ENCODE data around the gene RYR1. TPM values are rescaled to one million over a fixed set of nuclear protein-coding genes. Genes with fewer than 3 reads are reported as not detected.
A peak's percentile ranks its signal among the peaks of the same experiment; 100 is the strongest.

Gene RYR1
- total RNA-seq, 1 donor from 2014 or later, result 9.3 TPM

DNA sequence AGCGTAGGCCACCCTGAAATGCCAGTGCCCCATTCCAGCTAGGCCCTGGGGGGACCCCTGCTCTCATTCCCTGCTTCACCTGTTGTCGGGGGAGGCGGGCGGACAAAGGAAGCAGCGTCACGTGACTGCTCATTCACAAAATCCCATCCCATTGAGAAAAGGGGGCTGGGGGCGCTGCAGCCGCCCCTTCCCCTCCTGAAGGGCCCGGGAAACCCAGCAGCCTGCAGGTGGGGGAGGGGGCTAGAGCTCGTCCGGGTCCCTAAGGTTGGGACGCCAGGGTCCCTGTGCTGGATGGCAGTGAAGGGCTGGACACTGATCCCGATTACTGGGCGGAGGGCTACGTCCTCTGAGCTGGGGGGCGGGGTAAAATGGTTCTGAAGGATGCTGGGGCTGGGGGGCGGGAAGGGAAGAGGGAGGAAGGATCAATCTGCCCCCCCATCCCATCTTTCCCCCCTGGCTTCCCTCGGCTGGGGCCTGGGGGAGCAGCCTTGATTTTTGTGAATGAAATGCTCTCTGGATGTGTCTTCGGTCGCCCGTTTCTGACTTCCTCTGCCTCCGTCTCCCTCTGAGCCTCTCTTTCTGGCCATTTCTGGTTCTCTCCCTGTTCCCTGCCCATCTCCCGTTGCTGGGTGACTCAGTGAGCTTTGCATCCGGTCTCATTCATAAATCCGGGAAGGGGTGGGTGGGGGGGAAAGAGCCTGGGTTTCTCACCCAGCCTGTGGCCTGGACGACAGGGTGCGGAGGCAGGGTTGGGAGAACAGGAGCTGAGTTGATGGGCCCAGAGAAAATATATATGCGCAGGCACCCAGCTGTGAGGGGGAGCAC is 44.2 kb upstream of the RYR1 start:
- no peak for DNase-seq (ENCODE audit: extremely low spot score, unreplicated experiment)
- peaks cover 45% of the 10 kb centered on the region for H3K27me3 Mint-ChIP-seq
- peak overlapping the region; percentile 69 for H3K27ac Mint-ChIP-seq
- peaks cover 9% of the 10 kb centered on the region for H3K4me1 Mint-ChIP-seq (ENCODE audit: unreplicated experiment)
- TF ChIP-seq, protein P1, sequence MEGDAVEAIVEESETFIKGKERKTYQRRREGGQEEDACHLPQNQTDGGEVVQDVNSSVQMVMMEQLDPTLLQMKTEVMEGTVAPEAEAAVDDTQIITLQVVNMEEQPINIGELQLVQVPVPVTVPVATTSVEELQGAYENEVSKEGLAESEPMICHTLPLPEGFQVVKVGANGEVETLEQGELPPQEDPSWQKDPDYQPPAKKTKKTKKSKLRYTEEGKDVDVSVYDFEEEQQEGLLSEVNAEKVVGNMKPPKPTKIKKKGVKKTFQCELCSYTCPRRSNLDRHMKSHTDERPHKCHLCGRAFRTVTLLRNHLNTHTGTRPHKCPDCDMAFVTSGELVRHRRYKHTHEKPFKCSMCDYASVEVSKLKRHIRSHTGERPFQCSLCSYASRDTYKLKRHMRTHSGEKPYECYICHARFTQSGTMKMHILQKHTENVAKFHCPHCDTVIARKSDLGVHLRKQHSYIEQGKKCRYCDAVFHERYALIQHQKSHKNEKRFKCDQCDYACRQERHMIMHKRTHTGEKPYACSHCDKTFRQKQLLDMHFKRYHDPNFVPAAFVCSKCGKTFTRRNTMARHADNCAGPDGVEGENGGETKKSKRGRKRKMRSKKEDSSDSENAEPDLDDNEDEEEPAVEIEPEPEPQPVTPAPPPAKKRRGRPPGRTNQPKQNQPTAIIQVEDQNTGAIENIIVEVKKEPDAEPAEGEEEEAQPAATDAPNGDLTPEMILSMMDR (conservative IDR thresholded peaks at IDR 0.05), result no peak
- peaks cover 17% of the 10 kb centered on the region for H3K36me3 Mint-ChIP-seq
- H3K4me3 Mint-ChIP-seq, result peak overlapping the region; percentile 88
- H3K9me3 Mint-ChIP-seq, result no peaks in the 10 kb centered on the region

GRCh38 chr19:38389957-38390924 is 43.2 kb upstream of the RYR1 start:
- H3K27me3 Mint-ChIP-seq, result peaks cover 48% of the 10 kb centered on the region
- no peak for DNase-seq (ENCODE audit: extremely low spot score, unreplicated experiment)
- peak overlapping the region; percentile 55 for H3K27ac Mint-ChIP-seq
- H3K9me3 Mint-ChIP-seq, result no peaks in the 10 kb centered on the region
- H3K36me3 Mint-ChIP-seq, result peaks cover 17% of the 10 kb centered on the region
- H3K4me3 Mint-ChIP-seq, result peak overlapping the region; percentile 88
- TF ChIP-seq, protein P1 (conservative IDR thresholded peaks at IDR 0.05), result no peak
- peaks cover 9% of the 10 kb centered on the region for H3K4me1 Mint-ChIP-seq (ENCODE audit: unreplicated experiment)

GRCh38 chr19:38391911-38392464 is 41.5 kb upstream of the RYR1 start:
- peaks cover 9% of the 10 kb centered on the region for H3K4me1 Mint-ChIP-seq (ENCODE audit: unreplicated experiment)
- no peaks in the 10 kb centered on the region for H3K9me3 Mint-ChIP-seq
- no peak overlapping the region for H3K27ac Mint-ChIP-seq

DNA sequence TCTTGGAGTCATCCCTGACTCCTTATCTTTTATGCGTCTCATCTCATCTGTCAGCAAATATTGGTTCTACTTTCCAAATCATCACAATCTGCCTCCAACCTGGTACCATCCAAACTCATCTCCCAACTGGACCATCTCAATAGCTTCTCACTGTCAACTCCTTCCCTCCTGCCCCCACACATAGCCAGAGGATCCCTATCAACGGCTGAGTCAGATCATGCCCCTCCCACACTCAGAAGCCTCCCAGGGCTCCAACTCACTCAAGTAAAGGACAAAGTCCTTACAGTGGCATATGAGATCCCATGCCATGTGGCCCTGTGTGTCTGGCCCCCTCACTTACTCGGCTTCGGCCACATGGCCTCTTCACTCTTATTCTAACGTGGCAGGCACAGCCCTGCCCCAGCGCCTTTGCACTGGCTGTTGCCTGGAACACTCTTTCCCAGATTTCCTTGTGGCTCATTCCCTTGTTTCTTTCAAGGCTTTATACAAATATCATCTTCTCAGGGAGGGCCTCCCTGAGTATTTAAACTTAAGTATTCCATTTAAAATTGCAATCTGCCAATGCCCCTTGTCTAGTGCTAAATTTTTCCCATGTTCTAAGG is 40.7 kb upstream of the RYR1 start:
- no peak for DNase-seq (ENCODE audit: extremely low spot score, unreplicated experiment)
- H3K4me3 Mint-ChIP-seq, result peak overlapping the region; percentile 26
- H3K36me3 Mint-ChIP-seq, result peaks cover 18% of the 10 kb centered on the region
- H3K4me1 Mint-ChIP-seq (ENCODE audit: unreplicated experiment), result peaks cover 4% of the 10 kb centered on the region
- peak overlapping the region; percentile 58 for H3K27ac Mint-ChIP-seq
- TF ChIP-seq, protein P1 (conservative IDR thresholded peaks at IDR 0.05), result no peak
- H3K9me3 Mint-ChIP-seq, result no peaks in the 10 kb centered on the region
- peaks cover 54% of the 10 kb centered on the region for H3K27me3 Mint-ChIP-seq

More at GRCh38 chr19:38391911-38392464, 41.5 kb upstream of the RYR1 start:
- Mint-ChIP-seq H3K36me3 (peaks cover 22% of the 10 kb centered on the region), H3K4me3 (no peak overlapping the region), H3K27me3 (peaks cover 54% of the 10 kb centered on the region)
- DNase-seq (ENCODE audit: extremely low spot score, unreplicated experiment), result no peak
- TF ChIP-seq, protein P1 (conservative IDR thresholded peaks at IDR 0.05), result no peak

- no peak for DNase-seq (ENCODE audit: extremely low spot score, unreplicated experiment)
- H3K4me3 Mint-ChIP-seq, result no peak overlapping the region
- TF ChIP-seq, protein P1 (conservative IDR thresholded peaks at IDR 0.05), result no peak
- H3K27ac Mint-ChIP-seq, result no peak overlapping the region
- H3K27me3 Mint-ChIP-seq, result peaks cover 51% of the 10 kb centered on the region
- no peaks in the 10 kb centered on the region for H3K9me3 Mint-ChIP-seq
- no peaks in the 10 kb centered on the region for H3K4me1 Mint-ChIP-seq (ENCODE audit: unreplicated experiment)
- peaks cover 18% of the 10 kb centered on the region for H3K36me3 Mint-ChIP-seq
Measured at GRCh38 chr19:38394488-38394887, 39.0 kb upstream of the RYR1 start.
